Left cardiac atrium (tissue), 4 donors: ENCODE measurements around the gene SERINC5. TPM values are rescaled to one million over a fixed set of nuclear protein-coding genes. Genes with fewer than 3 reads are reported as not detected.
"Not testable (repeated sequence)": the region's sequence is repeated elsewhere in the genome, so short reads cannot be mapped to it uniquely, and the experiment has no call there.

Experiments used
- ATAC-seq, 2 donors: fragments of 200-7000 bp; cut with Tn5 transposase; one replicate each; pipeline ENCODE4 v1.9.1; 2020; ENCODE audit warnings: mild to moderate bottlenecking in 2 of 2, moderate library complexity in 2 of 2
- DNase-seq: peaks from one replicate; pipeline ENCODE4 v3.0.0-alpha.2; 2020
- intact Hi-C, 2 donors: fragments of 100-400 bp; cut with DNase I; formaldehyde crosslinking; loops; one replicate each; pipeline versions ENCODE4 v1.14.1 to v1.15.1; 2022 to 2023
- total RNA-seq, 2 donors: library from RNA; stranded (reverse); fragmentation: NEBNext Ultra II Directional; extraction: Animal tissue kit (Norgen Biotek cat#: 25700); gene quantifications; one replicate each; pipeline ENCODE4 v1.2.1, GENCODE V29; 2021
- donor health status: DM: no; HTN: yes; CAD: no.
- donor health status: DM: no; HTN: yes; CAD: no; lungs with severe emphysema.
- donor health status: DM: yes; HTN: yes; CAD: no.
- donor health status: Dilated cardiomyopathy.

SERINC5 gene
- total RNA-seq, 2 donors from 2014 or later, result 14.3 to 14.9 TPM

DNA sequence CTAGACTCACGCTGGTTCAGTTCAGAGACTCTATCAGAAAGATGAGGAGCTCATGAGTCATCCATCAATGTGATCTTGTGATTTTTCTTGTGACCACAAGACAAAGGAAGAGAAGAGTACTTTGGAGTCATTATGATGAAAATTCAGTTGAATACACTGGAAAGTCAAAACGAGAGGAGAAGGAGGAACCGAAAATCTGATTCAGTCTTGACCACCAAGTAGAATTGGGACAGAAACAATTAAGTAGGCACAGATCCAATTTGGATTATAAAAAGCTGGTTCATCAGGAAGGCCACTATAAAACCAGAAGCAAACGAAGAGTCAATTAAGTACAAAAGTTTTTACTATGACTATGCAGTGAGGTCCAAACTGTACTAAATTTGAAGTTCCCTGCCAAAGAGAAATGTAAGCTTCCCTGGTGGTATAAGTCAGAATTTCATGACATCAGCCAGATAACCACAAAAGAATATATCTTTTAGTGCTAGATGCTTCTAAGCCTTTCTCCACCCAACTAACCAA lies 129.8 kb downstream of the SERINC5 start:
- intact Hi-C loops, result no loop called here
- ATAC-seq, result peak; percentile 49 to 61
- DNase-seq, result no peak

DNA sequence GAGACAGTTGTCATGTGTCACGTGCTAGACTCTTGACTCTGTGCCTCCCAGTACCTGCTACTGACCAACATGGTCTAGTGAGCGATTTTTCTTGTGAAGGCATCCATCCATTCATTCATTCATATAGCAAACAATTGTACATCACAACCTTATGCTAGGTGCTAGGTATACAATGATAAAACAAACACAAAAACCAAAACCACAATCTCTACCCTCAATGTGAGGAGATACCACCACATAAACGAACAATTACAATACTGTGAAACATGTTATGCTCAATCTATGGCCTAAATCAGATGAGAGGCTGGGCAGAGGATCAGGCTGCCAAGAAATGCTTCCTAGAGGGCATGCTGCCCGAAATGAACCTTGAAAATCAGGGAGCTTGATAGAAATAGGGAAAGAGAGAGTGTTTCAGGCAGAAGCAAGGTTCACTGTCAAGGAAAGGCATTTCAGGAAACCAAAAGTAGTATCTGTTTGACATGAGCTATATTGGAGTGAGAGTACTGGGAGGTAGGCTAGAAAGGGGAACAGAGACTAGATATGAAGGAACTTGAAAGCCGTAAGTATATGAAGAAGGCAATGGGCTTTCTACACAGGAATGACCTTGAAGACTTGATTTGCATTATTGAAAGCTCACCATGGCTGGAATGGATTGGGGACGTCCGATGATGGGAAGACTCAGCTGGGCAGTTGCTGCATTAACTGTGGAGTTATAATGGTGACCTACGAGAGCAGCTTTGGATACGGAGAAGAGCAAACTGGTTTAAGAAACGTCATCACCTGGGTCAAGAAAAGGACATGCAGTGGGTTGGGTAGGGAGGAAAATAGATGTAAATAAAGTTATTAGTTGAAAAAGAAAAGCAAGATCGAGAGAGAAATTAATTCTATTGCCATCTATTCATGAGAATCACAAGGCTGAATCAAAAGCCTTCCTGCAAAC lies 130.6 kb downstream of the SERINC5 start:
- peak; percentile 51 to 57 for ATAC-seq
- intact Hi-C loops, result no loop called here

DNA sequence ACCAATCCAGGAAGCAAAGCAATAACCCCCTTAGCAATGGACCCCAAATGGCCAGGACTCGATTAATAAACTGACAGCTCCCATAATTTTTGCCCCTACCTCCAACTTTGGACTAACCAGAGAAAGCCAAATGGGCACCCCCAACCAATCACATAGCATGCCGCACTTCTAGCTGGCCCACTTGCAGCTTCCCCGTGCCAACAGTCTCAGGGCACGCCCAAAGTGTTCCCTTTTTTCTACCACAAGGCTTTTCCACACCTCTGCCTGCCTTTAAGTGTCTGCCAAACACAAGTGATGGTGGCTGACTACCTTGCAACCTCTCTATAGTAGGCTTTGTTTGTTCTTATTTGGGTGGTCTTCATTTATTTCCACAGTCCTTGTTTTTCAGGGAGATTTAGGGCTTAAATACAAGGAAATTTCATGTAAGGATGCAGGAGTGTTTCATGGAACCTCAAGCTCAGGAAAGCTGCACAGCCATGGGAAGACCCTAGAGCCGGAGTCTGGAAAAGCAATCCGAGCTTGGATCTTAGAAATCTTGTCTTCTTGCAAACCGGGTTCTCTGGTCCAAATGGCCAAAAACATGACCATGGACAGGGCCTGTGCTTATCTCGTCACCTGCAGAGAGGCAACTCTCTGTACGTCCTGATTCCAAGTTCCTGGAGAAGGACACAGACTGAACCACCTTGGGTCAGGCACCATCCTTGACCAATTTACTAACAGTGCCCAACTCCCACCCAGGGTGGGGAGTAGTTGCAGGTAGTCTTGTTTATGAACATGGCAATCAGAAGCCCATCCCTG lies 131.5 kb downstream of the SERINC5 start:
- intact Hi-C loops, result no loop called here
- no peak for DNase-seq

More for the DNA sequence above, 130.6 kb downstream of the SERINC5 start:
- DNase-seq, result no peak

DNA sequence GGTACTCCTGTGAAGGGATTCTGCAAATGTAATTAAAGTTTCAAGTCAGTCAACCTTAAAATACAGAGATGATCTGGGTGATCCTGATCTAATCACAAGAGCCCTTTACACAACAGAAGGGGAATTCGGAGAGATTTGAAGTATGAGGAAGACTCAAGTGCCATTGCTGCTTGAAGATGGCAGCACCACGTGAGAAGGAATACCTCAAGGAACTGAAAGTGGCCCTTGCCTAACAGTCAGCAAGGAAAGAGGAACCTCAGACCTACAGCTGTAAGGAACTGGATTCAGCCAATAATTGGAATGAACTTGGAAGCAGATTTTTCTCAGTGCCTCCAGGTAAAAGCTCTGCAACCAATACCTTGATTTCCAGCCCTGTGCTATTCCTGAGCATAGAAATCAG lies 133.3 kb downstream of the SERINC5 start:
- ATAC-seq (peak in 1 of 2 donors; percentile 33), DNase-seq (no peak)
- intact Hi-C loops, result no loop called here

More for the DNA sequence above, 131.5 kb downstream of the SERINC5 start:
- ATAC-seq, result peak in 1 of 2 donors; percentile 9

DNA sequence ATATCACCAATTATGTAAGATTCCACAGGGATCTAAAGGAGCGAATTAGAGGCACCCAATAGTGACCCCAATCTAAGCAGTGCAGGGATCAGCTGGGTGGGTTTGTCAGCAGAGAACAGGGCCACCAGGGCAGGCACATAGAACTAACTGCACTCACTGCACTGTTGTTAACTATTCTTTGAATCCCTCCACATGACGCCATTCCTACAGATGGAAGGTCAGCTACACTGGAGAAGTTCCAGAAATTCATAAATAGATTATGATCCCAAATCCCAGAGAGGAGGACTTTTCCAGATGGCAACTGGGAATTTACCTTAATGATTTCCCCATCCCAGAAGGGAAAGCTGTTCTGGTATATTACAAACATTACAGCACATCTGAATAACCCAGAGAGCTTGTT lies 136.5 kb downstream of the SERINC5 start:
- no peak for DNase-seq
- no peak for ATAC-seq
- intact Hi-C loops, result no loop called here

DNA sequence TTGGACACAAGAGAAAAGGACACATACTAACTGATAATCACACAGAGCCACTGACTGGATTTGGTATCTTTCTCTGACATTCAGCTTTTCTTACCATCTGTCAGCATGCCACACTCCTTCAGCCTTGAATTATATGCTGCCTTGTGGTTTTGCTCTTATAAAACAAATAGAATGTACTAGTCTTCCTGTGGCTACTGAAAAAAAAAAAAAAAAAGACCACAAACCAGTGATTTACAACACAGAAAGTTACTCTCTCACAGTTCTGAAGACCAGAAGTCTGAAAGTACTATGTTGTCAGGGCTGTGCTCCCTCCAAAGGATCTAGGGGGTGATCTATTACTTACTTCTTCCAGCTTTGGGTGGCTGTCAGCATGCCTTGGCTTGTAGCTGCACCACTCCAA lies 138.4 kb downstream of the SERINC5 start:
- ATAC-seq (no peak), DNase-seq (no peak)
- intact Hi-C loops, result no loop called here

DNA sequence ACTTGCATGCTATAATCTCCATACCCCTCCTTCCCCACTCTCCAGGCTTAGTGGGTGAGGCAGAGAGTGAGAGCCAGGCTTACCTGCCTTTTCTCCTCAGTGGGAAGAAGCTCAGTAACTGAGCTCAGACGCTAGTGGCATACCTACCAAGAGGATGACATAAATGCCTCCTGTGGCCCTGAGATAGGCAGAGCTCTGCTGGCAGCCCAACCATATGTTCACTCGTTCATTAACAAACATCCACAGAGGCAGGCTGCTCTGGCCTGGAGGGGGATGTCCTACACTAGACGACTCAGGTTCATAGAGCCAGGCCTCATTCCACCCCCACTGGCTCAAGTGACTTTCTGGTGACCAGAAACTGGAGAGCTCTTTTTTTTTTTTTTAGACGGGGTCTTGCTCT lies 139.4 kb downstream of the SERINC5 start:
- no peak for ATAC-seq
- DNase-seq, result no peak
- intact Hi-C loops, result no loop called here

DNA sequence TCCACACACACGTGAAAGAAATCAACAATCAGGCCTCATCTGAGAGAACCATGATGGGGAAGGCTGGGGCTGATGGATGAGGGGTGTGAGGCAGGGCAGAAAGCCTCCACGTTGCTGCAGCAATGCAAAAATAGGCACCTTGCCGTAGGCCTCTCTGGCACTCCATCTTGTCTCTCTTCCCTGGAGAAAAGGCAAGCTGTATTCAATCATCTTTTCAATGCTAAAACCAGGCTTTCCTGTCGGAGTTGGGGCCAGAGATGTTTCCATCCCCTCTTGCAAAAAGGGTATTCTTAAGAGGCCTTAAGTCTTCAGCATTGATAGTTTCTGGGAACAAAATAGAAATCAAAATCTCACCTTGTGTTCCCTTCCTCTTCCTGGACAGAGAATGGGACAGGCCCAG lies 139.8 kb downstream of the SERINC5 start:
- no peak for DNase-seq
- ATAC-seq, result no peak
- intact Hi-C loops, result no loop called here

DNA sequence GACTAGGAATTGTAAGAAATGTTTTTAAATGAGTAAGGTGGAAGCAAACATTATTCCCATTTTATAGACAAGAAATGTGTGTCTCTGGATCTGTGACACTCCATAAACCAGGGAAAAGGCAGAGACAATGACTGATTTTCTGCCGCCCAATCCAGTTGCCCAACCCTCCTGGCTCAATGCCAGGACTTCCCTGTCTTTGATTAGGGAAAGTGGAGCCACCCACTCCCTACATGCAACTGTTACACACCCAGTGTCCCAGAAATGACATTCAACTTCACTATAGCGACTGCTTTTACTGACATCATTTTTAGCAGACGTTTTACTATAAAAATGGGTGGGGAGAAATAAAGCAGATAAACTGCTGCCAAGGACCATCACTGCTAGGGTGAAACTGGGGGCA lies 141.0 kb downstream of the SERINC5 start:
- ATAC-seq (no peak), DNase-seq (no peak)
- intact Hi-C loops, result no loop called here

DNA sequence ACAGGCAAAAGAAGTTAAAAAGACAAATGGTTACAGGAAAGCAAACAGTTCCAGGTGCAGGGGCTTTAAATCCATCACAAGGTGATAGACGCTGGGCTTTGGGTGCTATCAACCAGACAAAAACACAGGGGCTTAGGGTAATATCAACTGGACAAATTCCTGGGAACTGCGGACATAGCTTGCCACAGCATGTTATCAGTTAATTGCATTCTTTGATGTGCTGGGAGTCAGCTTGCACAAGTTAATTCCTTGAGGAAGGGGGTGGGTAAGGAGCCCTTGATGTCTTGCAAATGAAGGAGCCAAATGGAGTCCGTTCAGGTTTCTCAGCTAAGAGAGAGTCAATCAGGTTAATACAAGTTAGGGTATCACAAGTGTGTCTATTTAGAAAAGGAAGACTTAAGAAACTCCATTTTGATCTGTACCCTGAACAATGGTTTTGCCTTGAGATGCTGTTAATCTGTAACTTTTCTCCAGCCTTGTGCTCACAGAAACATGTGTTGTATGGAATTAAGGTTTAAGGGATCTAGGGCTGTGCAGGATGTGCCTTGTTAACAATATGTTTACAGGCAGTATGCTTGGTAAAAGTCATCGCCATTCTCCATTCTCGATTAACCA lies 144.4 kb downstream of the SERINC5 start:
- DNase-seq, ATAC-seq, intact Hi-C loops: not testable (repeated sequence)

DNA sequence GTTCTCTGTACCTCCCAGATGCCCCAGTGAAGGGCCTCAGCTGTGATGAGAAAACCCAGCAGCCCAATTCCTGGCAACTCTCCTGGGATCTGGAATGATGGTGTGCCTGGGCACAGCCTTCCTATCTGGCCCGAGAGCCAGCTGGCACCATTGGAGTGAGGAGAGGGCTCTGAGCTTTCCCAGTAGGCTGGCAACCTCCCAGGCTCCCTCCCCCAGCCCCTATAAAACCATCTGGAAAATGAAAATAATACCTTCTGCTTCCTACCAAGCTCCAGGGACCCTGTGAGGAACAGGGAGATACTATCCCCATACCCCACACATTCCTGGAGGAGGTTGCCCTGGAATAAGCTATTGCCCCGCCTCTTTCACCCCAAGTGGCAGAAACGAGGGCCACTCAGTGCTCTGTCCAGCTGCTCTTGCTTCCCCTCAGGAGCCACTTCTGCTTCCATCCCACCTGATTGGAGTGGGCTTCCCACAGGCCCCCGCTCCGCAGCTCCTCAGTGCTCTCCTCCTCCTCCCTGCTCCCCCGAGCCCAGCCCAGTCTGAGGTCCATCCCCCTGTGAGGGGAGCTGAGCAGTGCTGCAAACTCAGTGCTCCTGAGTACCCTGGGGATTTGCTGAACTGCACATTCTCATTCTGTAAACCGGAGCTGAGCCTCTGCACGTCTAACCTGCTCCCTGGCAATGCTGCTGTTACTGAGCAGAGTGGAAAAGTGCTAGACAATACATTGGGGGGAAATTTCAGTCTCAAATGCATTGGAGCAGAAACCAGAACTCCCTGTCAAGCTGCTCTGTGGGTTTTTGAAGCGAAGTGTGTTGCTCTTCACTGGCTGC lies 146.0 kb downstream of the SERINC5 start:
- ATAC-seq (peak; percentile 88 to 90), DNase-seq (peak; percentile 29)
- intact Hi-C loops, result no loop called here

DNA sequence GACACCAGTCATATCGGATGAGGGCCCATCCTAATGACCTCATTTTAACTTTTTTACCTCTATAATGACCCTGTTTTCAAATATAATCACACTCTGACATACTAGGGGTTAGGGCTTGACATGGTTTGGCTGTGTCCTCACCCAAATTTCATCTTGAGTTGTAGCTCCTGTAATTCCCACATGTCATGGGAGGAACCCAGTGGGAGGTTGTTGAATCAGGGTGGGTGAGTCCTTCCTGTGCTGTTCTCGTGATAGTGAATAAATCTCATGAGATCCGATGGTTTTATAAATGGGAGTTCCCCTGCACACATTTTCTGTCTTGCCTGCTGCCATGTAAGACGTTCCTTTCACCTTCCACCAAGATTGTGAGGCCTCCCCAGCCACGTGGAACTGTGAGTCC lies 148.9 kb downstream of the SERINC5 start:
- ATAC-seq (no peak), DNase-seq (no peak)
- intact Hi-C loops, result no loop called here

DNA sequence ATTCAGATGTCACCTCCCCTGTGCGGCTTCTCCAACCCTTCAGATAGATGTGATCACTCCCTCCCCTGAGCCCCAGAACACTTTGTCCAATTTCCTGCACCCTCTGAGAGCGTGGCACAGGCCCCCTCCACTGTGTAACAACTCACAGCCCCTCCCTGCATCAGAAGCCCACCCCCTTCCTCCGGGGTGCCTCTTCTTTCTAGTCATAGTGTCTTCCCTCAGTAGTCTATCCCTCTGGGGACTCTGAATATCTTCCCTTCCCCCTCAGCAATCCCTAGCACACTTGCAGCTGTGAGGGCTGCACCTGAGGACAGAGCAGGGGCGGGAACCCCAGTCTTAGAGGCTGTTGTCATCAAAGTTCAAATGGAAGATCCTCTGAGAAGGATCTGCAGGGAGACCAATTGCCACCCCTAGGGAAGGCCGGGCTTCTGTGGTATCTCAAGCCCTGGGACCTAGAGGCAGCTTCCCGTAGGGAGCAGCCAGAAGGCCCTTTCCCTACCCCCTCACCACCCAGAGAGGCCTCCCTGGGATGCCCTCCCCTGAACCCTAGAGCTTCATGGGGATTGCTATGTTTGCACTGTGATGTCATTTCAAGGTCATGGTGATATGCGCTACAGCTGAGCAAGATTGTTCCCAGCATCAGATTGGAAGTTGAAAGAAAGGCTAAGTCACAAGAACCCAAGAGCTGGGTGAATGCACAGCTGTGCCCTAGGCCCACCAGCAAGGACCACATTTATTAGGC lies 150.0 kb downstream of the SERINC5 start:
- intact Hi-C loops, result no loop called here
- DNase-seq (no peak), ATAC-seq (peak in 1 of 2 donors; percentile 20)

DNA sequence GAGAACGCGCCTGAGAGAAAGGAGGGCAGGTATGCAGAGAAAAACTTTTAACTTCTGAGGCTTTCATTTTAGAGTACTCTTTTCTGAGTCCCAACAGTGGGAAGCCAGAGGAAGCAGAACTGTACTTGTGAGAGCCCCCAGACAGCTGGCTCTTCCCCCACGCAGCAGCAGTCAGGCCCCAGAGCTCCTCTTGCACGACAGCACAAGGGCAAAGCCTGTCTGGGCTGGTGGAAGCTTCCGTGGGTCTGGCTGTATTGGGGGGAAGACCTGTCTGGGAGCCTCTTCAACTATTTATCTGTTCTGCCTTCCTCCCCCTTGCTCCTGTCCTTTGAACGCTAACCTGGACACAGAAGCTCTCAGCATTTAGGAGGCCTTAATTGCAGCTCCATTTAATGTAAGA lies 152.5 kb downstream of the SERINC5 start:
- intact Hi-C loops, result no loop called here
- ATAC-seq, result no peak
- DNase-seq, result no peak

DNA sequence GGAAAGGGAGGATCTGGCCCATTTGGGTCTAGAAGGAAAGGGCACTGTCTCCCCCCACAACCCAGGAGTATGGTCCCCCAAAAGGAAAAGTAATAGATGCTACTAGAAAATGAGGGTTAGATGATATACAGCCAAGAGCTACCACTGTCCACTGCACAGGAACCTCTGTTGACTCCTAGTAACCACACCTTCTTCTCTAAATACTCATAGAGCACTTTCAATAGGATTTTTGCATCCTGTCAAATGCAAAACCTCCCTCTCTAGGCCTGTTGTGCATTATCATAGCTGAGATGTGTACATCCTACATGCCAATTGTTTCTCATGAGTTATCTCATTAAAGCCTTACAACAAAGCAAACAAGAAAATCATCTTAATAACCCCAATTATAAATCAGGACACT lies 153.9 kb downstream of the SERINC5 start:
- DNase-seq (no peak), ATAC-seq (no peak)
- intact Hi-C loops, result no loop called here

DNA sequence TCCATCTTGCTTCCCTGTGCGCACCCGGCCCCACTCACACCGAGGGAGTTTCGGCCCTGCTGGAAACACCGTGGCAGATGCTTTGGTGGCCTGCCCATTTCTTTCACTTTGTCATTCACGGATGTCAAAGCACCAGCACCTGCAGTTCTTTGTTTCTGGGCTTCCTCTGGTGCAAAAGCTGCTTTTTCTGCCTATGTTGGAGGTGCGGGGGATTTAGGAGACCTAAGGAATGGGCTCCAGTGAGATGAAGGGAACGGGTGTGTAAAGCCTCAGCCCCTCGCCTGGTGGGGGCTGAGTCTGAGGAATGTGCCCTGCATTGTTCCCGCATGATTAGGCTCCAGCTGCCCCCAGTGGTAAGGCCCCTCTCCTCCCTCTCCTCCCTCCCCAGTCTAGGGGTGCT lies 158.4 kb downstream of the SERINC5 start:
- intact Hi-C loops, result loop anchor here (10.0 kb wide), 1 partner anchor 177 kb away; no protein-coding TSS in a partner anchor

DNA sequence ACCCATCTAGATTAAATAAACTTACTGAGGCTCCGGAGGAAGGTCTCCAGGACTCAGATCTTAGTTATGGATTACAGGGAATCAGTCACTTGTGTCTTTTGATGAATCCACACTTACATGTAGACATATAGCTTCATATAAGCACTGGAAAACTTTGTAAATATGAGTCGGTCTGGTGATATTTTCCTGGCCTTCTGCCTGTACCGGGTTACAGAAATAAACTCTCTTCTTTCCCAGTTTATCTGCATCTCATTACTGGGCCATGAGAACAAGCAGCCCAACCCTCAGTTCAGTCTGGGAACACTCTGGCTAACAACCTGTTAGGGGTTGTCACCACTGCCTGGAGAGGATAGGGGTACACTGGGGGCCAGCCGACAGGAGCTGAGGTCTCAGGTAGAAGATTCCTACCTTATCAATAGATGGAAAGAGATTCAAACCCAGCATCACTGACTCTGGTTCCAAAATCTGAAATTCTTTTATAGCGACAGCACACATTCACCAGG lies 161.6 kb downstream of the SERINC5 start:
- DNase-seq (no peak), ATAC-seq (peak in 1 of 2 donors; percentile 49)
- intact Hi-C loops, result loop anchor here (5.0 to 10.0 kb wide), 2 partner anchors 181 to 213 kb away; no protein-coding TSS in a partner anchor

More for the DNA sequence above, 158.4 kb downstream of the SERINC5 start:
- no peak for ATAC-seq
- DNase-seq, result no peak
